Right atrium auricular region (tissue), 2 donors: ENCODE data around the gene FBXL17. TPM values are rescaled to one million over a fixed set of nuclear protein-coding genes. Genes with fewer than 3 reads are reported as not detected.

Experiments used
- DNase-seq: peaks from one replicate; pipeline ENCODE4 v3.0.0-alpha.2; 2019; ENCODE audit warnings: low spot score
- H3K27ac ChIP-seq, 2 donors: fragments of 200-600 bp; sonication (generic); 1 replicate in 1 of 2; 2 replicates in 1 of 2; pipeline ENCODE4 v1.5.1; 2016 to 2019
- H3K27me3 ChIP-seq, 2 donors: fragments of 200-600 bp; sonication (generic); one replicate each; pipeline versions ENCODE4 v1.5.1 to v1.6.0; 2017 to 2019
- H3K36me3 ChIP-seq: fragments of 200-600 bp; sonication (generic); one replicate; pipeline ENCODE4 v1.5.1; 2016
- H3K4me1 ChIP-seq, 2 donors: fragments of 200-600 bp; sonication (generic); one replicate each; pipeline versions ENCODE4 v1.5.1 to v1.6.0; 2017 to 2019
- H3K4me3 ChIP-seq, 2 donors: fragments of 200-600 bp; sonication (generic); 1 replicate in 1 of 2; 2 replicates in 1 of 2; pipeline ENCODE4 v1.5.1; 2017 to 2019; ENCODE audit warnings: mild to moderate bottlenecking in 1 of 2, moderate library complexity in 1 of 2
- H3K9me3 ChIP-seq, 2 donors: fragments of 200-600 bp; sonication (generic); one replicate each; pipeline ENCODE4 v1.5.1; 2019
- total RNA-seq, 2 donors: library from RNA; depleted of rRNA; stranded (reverse); fragments of >200 nt; gene quantifications; one replicate each; pipeline ENCODE4 v1.1.0, GENCODE V29; 2016
- TF ChIP-seq, protein P1 (sequence below), 2 donors: fragments of 200-600 bp; sonication (generic); IDR thresholded peaks; one replicate each; pipeline ENCODE4 v1.5.1; 2019; ENCODE audit warnings: antibody characterized with exemption in 2 of 2

Gene FBXL17
- total RNA-seq, 2 donors from 2014 or later = 16.1 to 31.7 TPM

DNA sequence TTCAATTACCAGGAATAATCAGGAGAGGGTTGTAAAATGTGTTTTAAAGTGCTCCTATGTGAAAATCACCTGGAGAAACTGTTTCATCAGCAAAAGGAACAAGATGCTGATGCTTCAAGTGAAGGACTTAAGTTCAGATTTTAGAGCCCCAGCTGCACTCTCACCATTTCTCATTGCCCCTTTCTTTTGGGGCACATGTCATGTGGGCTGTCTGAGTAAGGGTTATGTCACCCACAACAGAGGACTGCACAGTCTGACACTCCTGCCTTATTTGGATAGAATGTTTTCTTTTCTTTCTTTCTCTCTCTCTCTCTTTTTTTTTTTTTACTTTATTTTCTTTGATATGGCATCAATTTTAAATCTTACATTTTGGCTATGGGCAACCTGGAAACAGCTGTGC lies 507.1 kb downstream of the FBXL17 start:
- no peak for DNase-seq
- H3K4me1 ChIP-seq = no peaks in the 10 kb centered on the region
- no peaks in the 10 kb centered on the region for H3K9me3 ChIP-seq
- H3K27ac ChIP-seq = no peak overlapping the region
- TF ChIP-seq, protein P1, sequence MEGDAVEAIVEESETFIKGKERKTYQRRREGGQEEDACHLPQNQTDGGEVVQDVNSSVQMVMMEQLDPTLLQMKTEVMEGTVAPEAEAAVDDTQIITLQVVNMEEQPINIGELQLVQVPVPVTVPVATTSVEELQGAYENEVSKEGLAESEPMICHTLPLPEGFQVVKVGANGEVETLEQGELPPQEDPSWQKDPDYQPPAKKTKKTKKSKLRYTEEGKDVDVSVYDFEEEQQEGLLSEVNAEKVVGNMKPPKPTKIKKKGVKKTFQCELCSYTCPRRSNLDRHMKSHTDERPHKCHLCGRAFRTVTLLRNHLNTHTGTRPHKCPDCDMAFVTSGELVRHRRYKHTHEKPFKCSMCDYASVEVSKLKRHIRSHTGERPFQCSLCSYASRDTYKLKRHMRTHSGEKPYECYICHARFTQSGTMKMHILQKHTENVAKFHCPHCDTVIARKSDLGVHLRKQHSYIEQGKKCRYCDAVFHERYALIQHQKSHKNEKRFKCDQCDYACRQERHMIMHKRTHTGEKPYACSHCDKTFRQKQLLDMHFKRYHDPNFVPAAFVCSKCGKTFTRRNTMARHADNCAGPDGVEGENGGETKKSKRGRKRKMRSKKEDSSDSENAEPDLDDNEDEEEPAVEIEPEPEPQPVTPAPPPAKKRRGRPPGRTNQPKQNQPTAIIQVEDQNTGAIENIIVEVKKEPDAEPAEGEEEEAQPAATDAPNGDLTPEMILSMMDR (IDR thresholded peaks at IDR 0.05) = no peak
- H3K4me3 ChIP-seq = no peak overlapping the region
- no peaks in the 10 kb centered on the region for H3K36me3 ChIP-seq
- no peaks in the 10 kb centered on the region for H3K27me3 ChIP-seq

DNA sequence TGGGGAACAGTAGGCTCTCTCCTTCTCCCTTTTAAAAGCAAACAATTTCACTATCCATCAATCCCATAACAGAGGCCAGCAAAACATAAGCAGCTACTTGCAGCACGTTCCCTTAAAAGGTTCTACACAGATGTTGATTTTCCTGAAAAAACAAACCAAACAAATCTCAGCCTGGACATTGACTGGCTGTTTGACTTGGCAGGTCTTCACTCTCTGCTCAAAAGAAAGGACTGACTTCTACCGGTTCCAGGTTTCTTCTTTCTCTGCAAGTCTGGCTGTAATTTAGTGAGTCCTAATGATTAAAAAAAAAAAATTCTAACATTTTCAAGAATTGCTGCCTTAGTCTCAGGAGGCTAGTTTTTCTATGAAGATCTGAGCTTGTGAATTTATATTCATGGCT lies 508.0 kb downstream of the FBXL17 start:
- DNase-seq = no peak
- TF ChIP-seq, protein P1 (IDR thresholded peaks at IDR 0.05) = no peak
- H3K9me3 ChIP-seq = no peaks in the 10 kb centered on the region
- H3K27me3 ChIP-seq = no peaks in the 10 kb centered on the region
- no peak overlapping the region for H3K4me3 ChIP-seq
- no peak overlapping the region for H3K27ac ChIP-seq
- H3K4me1 ChIP-seq = no peaks in the 10 kb centered on the region
- H3K36me3 ChIP-seq = no peaks in the 10 kb centered on the region

DNA sequence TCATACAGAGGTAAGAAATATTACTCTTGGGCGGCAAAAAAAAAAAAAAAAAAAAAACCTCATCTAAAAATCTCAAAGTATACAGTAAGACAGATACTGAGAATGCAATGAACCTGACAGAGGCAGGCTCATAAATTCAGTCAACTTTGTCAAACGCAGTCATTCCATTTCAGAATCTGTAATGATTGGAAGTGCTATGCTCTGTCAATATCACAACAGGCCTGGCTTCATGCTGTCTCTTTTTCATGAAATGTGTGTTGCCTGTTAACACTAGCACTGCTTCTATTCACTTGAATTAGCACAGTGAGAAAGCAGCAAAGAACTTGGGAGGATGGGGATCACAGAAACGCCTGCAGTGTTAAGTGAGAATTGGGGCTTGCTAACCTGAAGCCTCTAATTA lies 510.9 kb downstream of the FBXL17 start:
- no peak for DNase-seq
- Histone ChIP-seq H3K36me3 (no peaks in the 10 kb centered on the region), H3K9me3 (no peaks in the 10 kb centered on the region), H3K27ac (no peak overlapping the region), H3K4me3 (no peak overlapping the region), H3K4me1 (no peaks in the 10 kb centered on the region), H3K27me3 (no peaks in the 10 kb centered on the region)
- TF ChIP-seq, protein P1 (IDR thresholded peaks at IDR 0.05) = no peak

DNA sequence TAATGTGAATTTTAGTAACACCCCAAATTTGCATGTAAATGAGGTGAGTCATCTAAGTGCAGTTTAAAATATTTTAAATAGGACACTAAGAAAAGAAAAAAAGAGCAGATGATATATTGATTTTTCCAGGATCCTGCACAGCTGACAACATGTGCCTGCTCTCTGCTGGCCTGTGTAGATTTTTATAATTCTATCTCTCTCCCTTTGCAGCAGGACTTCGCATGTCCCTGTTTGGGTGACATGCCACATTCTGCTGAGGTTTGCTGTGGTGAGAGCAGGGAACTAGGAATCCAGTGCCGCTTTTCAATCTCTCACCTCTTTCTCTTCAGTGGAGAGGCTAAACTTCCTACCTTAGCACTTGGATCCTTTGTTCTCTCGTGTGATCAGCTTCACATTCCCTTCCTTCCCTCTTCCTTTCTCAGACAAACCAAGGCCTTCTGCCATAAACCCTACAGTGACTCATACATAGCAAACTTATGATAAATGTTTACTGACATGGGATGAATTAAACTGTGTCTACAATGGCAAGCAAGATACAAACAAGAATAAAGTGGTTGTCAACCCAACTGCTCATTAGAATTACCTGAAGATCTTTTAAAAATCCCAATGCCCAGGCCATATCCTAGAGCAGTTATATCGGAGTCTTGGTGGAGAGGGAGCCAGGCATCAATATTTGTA lies 512.3 kb downstream of the FBXL17 start:
- H3K9me3 ChIP-seq = no peaks in the 10 kb centered on the region
- H3K27me3 ChIP-seq = no peaks in the 10 kb centered on the region
- H3K27ac ChIP-seq = no peak overlapping the region
- no peaks in the 10 kb centered on the region for H3K36me3 ChIP-seq
- H3K4me1 ChIP-seq = no peaks in the 10 kb centered on the region
- DNase-seq = no peak
- TF ChIP-seq, protein P1 (IDR thresholded peaks at IDR 0.05) = no peak
- no peak overlapping the region for H3K4me3 ChIP-seq

DNA sequence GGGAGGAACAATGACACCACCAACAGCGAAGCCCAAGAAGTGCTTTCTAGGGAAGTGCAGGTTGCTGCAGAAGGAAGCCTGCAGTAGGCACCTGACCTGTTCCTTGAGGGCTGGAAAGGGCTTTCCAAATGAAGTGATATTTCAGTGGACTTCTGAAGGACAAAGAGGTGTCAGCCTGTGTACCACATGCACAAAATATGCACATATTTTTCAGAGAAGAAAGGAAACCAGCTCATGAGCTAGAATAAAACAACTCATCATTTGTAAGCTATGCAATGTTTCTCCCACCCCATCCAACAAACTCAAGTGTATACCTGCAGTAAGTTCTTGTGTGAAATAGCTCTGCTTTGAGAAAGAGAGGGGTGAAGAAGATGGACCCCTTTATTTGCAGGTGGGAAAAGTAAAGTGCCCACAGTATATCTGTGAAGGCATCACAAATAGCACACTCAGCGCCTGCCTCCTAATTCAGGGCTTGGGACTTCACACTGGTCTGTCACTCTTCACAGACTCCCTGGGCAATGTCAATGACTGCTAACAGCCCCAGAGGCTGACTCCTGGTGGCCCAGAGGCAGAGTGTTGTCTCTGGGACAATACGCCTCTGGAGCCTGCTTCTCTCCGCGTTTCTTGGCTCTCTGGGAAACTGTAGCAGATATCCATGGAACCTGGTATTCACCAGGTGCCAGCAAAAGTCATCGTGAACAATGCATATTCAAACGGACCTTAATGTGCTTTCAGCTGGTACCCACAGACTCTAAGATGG lies 513.1 kb downstream of the FBXL17 start:
- Histone ChIP-seq H3K9me3 (no peaks in the 10 kb centered on the region), H3K27me3 (no peaks in the 10 kb centered on the region), H3K36me3 (no peaks in the 10 kb centered on the region), H3K27ac (no peak overlapping the region), H3K4me1 (no peaks in the 10 kb centered on the region), H3K4me3 (no peak overlapping the region)
- TF ChIP-seq, protein P1 (IDR thresholded peaks at IDR 0.05) = no peak
- DNase-seq = no peak
